GM21526 (cell line): ENCODE measurements around the gene CRB2.

ENCODE experiments used
- ATAC-seq: cut with Tn5 transposase; IDR thresholded peaks from one replicate; pipeline ENCODE4 v1.9.1; 2021; ENCODE audit warnings: moderate library complexity; ENCODE audit not compliant: unreplicated experiment, low FRiP score

The CRB2 gene

GRCh38 chr9:123346826-123347225, 9.2 kb upstream of the CRB2 start:
- no peak for ATAC-seq

GRCh38 chr9:123347289-123348060, 8.5 kb upstream of the CRB2 start:
- ATAC-seq: no peak

GRCh38 chr9:123348317-123348992, 7.5 kb upstream of the CRB2 start:
- ATAC-seq: no peak

GRCh38 chr9:123349033-123349432, 7.0 kb upstream of the CRB2 start:
- ATAC-seq: no peak

GRCh38 chr9:123349691-123350480, 6.1 kb upstream of the CRB2 start:
- ATAC-seq: peak; percentile 43

- no peak for ATAC-seq
Measured at GRCh38 chr9:123350590-123351310, 5.2 kb upstream of the CRB2 start.

- no peak for ATAC-seq
Measured at GRCh38 chr9:123353041-123353440, 3.0 kb upstream of the CRB2 start.

GRCh38 chr9:123353984-123354591, 1.9 kb upstream of the CRB2 start:
- no peak for ATAC-seq

- ATAC-seq: no peak
Measured at GRCh38 chr9:123354806-123355508, 1.0 kb upstream of the CRB2 start.

- ATAC-seq: no peak
Measured at GRCh38 chr9:123356851-123357742, 1.1 kb downstream of the CRB2 start.

GRCh38 chr9:123357743-123358059, 1.7 kb downstream of the CRB2 start:
- ATAC-seq: no peak

GRCh38 chr9:123358181-123358905, 2.3 kb downstream of the CRB2 start:
- no peak for ATAC-seq

GRCh38 chr9:123359106-123359505, 3.1 kb downstream of the CRB2 start:
- ATAC-seq: no peak

- no peak for ATAC-seq
Measured at GRCh38 chr9:123359546-123359945, 3.5 kb downstream of the CRB2 start.

GRCh38 chr9:123360161-123361085, 4.4 kb downstream of the CRB2 start:
- no peak for ATAC-seq

- ATAC-seq: no peak
Measured at GRCh38 chr9:123361086-123361730, 5.2 kb downstream of the CRB2 start.
